ENCODE measurements around the gene METTL5. TPM values are rescaled to one million over a fixed set of nuclear protein-coding genes. Genes with fewer than 3 reads are reported as not detected.
A peak's percentile ranks its signal among the peaks of the same experiment; 100 is the strongest.

METTL5 gene
- total RNA-seq, 1 donor from 2014 or later, result 33.2 TPM

DNA sequence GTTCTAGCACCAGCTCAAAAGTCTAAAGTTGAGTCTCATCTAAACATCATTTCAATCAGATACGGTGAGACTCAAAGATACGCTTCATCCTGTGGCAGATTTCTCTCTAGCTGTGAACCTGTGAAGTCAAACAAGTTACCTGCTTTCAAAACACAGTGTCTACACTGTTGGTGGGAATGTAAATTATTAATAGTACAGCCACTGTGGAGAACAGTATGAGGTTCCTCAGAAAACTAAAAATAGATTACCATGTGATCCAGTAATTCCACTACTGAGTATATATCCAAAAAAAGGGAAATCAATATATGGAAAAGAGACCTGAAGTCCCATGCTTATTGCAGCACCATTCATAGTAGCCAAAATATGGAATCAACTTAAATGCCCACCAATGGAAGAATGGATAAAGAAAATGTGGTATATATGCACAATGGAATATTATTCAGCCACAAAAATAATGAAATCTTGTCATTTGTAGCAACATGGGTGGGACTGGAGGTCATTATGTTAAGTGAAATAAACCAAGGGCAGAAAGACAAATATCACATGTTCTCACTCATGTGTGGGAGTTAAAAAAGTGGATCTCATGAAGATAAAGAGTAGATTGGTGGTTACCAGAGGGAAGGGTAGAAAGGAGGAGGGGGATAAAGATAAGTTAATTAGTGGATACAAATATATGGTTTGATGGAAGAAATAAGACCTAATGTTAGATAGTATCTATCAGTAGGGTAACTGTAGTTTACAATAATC is 14.2 kb upstream of the METTL5 start:
- DNase-seq (no peak), ATAC-seq (no peak)
- TF ChIP-seq, protein P1, sequence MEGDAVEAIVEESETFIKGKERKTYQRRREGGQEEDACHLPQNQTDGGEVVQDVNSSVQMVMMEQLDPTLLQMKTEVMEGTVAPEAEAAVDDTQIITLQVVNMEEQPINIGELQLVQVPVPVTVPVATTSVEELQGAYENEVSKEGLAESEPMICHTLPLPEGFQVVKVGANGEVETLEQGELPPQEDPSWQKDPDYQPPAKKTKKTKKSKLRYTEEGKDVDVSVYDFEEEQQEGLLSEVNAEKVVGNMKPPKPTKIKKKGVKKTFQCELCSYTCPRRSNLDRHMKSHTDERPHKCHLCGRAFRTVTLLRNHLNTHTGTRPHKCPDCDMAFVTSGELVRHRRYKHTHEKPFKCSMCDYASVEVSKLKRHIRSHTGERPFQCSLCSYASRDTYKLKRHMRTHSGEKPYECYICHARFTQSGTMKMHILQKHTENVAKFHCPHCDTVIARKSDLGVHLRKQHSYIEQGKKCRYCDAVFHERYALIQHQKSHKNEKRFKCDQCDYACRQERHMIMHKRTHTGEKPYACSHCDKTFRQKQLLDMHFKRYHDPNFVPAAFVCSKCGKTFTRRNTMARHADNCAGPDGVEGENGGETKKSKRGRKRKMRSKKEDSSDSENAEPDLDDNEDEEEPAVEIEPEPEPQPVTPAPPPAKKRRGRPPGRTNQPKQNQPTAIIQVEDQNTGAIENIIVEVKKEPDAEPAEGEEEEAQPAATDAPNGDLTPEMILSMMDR (IDR thresholded peaks at IDR 0.05), result no peak
- no peak overlapping the region for H3K27ac ChIP-seq
- H3K27me3 ChIP-seq (ENCODE audit: low read depth), result no peaks in the 10 kb centered on the region
- peaks cover 8% of the 10 kb centered on the region for H3K36me3 ChIP-seq
- H3K9me3 ChIP-seq, result no peaks in the 10 kb centered on the region
- H3K4me3 ChIP-seq, result no peak overlapping the region
- intact Hi-C loops (cut with DNase I), result no loop called here
- peaks cover 23% of the 10 kb centered on the region for H3K4me1 ChIP-seq

DNA sequence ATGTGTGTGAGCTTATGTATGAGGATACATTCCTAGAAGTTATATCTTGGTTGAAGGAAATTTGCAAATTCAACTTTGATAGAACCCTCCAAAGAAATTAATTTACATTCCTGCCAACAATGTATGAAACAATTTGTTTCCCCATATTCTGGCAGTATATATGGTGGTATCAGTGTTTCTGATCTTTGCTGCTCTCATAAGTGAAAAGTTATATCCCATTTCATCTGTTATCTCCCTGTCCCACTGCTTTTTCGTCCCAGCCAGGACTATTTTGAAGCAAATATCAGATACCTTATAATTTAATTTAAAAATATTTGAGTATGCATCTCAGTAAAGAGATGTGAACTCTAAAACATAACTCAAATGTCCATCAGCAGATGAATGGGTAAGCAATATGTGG is 9.7 kb upstream of the METTL5 start:
- TF ChIP-seq, protein P1 (IDR thresholded peaks at IDR 0.05), result no peak
- intact Hi-C loops (cut with DNase I), result no loop called here
- H3K27ac ChIP-seq, result no peak overlapping the region
- no peaks in the 10 kb centered on the region for H3K27me3 ChIP-seq (ENCODE audit: low read depth)
- DNase-seq (no peak), ATAC-seq (no peak)
- no peaks in the 10 kb centered on the region for H3K36me3 ChIP-seq
- H3K9me3 ChIP-seq, result no peaks in the 10 kb centered on the region
- no peak overlapping the region for H3K4me3 ChIP-seq
- peaks cover 28% of the 10 kb centered on the region for H3K4me1 ChIP-seq

DNA sequence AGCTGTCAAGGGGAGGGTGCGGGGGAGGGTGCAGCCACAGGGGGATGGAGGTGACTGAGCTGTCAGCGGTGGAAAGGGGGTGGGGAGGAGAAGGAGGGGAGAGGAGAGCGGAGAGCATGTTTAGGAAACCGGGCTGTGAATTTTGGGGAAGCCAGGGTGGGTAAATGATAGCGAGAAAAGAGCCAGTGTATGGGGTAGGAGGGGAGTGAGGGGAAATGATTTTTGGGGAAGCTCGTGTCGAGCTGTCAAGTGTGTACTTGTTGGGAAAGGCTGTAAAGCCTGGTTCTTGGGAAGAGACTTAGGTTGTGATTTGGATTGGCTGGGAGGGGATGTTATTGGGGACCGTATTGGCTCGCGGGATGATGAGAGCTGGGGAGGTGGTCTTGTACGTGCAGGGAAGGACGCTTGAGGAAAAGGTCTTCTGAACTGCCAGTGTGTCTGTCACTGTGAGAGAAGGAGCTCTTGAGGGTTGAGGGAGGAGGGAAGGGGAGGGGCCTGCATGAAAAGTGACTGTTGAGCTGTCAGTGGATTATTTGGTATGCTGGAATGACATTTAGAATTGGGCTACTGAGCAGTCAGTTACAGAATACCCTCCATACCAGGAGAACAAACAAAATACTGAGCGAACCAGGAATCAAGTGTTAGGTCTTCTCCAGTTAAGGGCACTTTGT is 3.6 kb upstream of the METTL5 start:
- Histone ChIP-seq H3K27me3 (ENCODE audit: low read depth) (no peaks in the 10 kb centered on the region), H3K4me1 (peaks cover 47% of the 10 kb centered on the region), H3K36me3 (no peaks in the 10 kb centered on the region), H3K27ac (peak overlapping the region; percentile 88), H3K9me3 (no peaks in the 10 kb centered on the region), H3K4me3 (peak overlapping the region; percentile 94)
- TF ChIP-seq, protein P1 (IDR thresholded peaks at IDR 0.05), result no peak
- DNase-seq (peak; percentile 56), ATAC-seq (peak; percentile 58 to 75)
- intact Hi-C loops (cut with DNase I), result no loop called here

DNA sequence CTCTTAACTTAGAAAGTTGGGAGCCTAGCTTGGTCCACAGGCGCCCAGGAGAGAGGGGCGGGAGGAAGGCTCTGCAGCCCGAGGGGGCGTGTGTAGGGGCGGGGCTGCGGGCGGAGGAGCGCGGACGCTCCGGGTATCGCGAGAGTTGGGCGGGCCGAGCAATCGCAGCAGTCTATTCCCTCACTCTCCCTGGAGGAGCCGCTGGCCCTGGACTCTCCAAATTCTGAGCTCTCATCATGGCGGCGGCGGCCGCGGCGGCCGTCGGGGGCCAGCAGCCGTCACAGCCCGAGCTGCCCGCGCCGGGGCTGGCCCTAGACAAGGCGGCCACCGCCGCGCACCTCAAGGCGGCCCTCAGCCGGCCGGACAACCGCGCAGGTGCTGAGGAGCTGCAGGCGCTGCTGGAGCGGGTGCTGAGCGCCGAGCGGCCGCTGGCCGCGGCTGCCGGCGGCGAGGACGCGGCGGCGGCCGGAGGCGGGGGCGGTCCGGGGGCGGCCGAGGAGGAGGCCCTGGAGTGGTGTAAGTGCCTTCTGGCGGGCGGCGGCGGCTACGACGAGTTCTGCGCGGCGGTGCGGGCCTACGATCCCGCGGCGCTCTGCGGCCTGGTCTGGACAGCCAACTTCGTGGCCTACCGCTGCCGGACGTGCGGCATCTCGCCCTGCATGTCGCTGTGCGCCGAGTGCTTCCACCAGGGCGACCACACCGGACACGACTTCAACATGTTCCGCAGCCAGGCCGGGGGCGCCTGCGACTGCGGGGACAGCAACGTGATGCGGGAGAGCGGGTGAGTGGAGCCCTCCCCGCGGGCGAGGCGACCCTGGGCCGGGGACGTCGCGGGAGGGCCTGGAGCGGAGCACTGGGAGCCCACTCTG is 2.8 kb upstream of the METTL5 start, which contains the start of gene UBR3:
Gene UBR3, plus strand, starts transcription at position 183 of the 869 bp plus-strand sequence. Its CDS starts 54 bp downstream, at position 237.
- Histone ChIP-seq H3K27ac (peak within 1 kb of the TSS; percentile 88), H3K27me3 (ENCODE audit: low read depth) (no peaks in the 10 kb centered on the region), H3K4me3 (peak within 1 kb of the TSS; percentile 94), H3K4me1 (peaks cover 53% of the 10 kb centered on the region), H3K36me3 (no peaks in the 10 kb centered on the region), H3K9me3 (no peaks in the 10 kb centered on the region)
- TF ChIP-seq, protein P1 (IDR thresholded peaks at IDR 0.05), result peak; percentile 20
- ATAC-seq (peak; percentile 92 to 96), DNase-seq (peak; percentile 95)
- intact Hi-C loops (cut with DNase I), result no loop called here

DNA sequence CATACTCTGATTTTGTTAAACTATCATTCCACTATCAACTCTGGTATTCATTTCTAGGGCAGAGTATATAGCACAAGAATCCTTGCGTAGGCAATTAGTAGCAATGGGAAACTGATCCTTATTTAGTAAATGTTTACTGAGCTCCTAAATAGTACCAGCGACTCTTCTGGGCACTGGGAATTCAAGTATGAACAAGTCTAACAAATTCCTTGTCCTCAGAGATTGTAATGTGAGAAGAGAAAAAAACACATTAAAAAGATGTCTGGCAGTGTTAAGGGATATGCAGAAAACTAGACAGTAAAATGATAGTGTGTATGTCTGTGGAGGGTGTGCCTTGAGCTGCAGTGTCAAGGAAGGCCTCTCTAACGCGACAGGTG is 721 bp downstream of the METTL5 start:
- peak overlapping the region; percentile 86 for H3K27ac ChIP-seq
- ATAC-seq, result no peak
- H3K4me1 ChIP-seq, result peaks cover 30% of the 10 kb centered on the region

More for the DNA sequence above, 721 bp downstream of the METTL5 start:
- H3K4me3 ChIP-seq, result peak overlapping the region; percentile 84
- no peaks in the 10 kb centered on the region for H3K27me3 ChIP-seq (ENCODE audit: low read depth)
- TF ChIP-seq, protein P1 (IDR thresholded peaks at IDR 0.05), result no peak
- H3K9me3 ChIP-seq, result no peaks in the 10 kb centered on the region
- intact Hi-C loops (cut with DNase I), result no loop called here
- H3K36me3 ChIP-seq, result peaks cover 5% of the 10 kb centered on the region
- no peak for DNase-seq

All from lower lobe of right lung (tissue), 2 donors.